Activated CD8-positive, alpha-beta memory T cell treated with anti-CD3 and anti-CD28 coated beads for 1 hour (primary cell): ENCODE measurements around the gene ARR3.
"Not testable (repeated sequence)": the region's sequence is repeated elsewhere in the genome, so short reads cannot be mapped to it uniquely, and the experiment has no call there.

ENCODE experiments used
- DNase-seq, 2 donors: peaks; one replicate each; pipeline ENCODE4 v3.0.0-alpha.2; 2020; ENCODE audit warnings: low read depth in 1 of 2; ENCODE audit errors: extremely low read depth in 1 of 2

Gene ARR3

DNA sequence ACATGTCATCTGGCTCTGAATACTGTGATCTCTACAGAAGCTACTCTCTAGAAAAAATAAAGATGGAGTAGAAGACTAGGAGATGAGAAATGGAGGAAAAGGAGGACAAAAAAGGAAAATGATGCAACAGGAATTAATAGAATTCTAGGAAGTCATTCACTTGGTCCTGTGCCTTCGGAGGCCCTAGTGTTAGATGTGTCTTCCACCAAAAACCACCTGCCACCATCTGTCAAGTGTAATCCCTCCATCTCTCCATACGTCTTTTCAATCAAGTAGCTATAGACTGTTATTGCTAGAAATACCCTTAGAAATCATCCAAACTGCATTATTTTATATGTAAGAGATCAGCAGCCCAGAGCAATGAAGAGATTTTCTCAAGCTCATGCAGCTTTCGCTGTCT lies 10.9 kb downstream of the ARR3 start:
- DNase-seq = no peak

DNA sequence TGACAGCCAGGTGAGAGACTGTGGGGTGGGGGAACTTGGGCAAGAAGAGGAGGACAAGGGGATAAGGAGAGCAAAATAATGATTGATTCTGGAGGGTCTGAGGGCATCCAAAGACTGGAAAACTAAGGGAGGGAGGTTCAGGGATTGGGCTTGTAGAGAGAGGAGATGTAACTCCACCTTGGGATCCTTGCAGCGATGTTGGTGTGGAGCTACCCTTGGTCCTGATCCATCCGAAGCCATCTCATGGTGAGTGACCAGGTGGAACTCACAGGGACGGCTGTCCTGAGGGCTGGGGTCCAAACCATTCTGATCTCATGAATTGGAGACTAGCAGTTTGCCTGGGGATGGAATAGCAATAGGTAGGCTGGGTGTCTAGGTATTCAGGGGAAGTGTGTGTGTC lies 12.4 kb downstream of the ARR3 start:
- no peak for DNase-seq

DNA sequence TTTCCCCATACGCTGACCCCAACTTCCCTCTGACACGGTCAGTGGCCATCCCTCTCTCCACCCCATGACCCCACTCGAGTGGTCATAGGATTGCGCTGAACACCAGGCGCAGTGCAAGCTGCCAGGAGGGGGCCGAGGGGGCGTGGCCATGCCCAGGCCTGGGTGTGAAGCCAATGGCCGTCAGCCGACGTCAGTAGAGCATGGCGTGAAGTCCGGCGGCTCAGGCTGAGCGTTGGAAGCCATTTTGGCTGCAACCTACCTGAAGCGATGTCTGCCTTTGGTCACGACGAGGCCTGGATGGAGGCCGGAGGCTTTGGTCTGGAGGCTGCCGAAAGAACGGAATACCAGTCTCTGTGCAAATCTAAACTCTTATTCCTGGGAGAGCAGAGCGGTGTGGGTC lies 13.8 kb downstream of the ARR3 start, which contains the start of gene RAB41:
Gene RAB41 (plus strand): TSS at position 222 of the 400 bp plus-strand sequence. CDS start 46 bp downstream, at position 268.
- DNase-seq = no peak

DNA sequence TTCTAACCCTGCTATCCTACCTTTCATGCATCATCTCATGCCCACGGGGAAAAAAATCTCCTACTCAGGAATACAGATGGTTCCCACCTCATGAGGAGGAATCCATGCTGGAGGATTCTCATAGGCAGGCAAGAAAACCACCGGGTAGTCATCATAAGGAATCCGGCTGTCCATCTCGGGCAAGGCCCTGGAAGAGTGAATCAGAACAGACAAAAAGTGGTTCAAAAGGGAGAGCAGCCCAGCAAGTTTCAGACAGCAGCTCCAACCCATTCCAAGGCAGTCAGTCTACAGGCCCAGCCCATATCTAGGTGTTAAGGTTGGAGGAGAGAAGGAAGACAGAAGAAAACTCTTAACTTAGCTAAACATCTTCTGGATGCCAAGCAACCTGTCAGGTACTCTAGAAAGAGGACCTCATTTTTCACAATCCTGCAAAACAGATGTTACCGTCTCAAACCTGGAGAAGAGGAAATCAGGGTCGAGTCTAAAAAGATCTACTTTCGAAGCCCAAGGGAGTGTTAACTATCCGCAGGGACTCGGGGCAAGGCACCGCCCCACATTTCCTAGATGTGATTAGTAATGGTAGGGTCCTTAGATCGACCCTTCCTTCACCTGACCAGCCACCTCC lies 21.1 kb downstream of the ARR3 start:
- no peak for DNase-seq

DNA sequence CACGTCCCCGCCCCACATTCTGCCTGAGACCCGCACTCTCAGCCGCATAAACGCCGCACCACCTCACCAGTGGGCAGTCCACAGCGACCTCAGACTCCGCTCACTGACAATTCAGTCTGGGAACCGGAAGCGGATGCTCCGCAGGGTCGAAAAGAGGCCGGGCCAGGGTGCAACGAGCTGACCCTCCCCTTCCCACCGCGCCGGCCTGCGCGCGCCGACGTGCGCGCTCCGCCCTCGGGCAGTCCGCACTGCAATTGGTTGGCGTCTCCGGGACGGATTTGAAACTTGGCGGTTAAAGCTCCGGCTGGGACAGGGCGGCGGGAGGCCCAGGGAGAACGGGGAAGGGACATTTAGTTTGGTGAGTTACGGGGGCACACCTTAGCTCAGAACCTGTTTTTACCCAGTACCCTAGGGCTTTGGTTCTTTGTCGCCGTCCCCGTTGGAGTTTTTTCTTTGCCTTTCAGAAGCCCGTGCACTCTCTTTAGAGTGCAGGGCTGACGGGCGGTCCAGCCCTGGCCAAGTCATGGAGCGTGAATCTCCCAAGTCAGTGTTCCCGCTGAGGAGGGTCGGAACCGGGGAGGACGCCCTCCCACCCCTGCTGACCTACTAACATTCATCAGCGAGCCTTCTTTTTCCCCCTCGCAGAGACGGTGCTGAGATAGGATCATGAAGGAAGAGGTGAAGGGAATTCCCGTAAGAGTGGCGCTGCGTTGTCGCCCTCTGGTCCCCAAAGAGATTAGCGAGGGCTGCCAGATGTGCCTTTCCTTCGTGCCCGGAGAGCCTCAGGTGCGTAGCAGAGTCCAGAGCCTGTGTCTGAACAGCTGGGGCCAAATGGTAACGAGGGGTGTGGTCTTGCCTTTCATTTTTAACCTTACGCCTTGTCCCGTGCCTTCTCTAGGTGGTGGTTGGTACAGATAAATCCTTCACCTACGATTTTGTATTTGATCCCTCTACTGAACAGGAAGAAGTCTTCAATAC lies 21.9 kb downstream of the ARR3 start, which contains the start of the genes KIF4A and PDZD11:
Gene KIF4A (plus strand): TSS at position 312 of the 978 bp plus-strand sequence. CDS start 355 bp downstream, at position 667.
Gene PDZD11 (minus strand): TSS at position 135 of the 978 bp plus-strand sequence. CDS start 586 bp downstream, outside the sequence.
- DNase-seq = peak; percentile 8 to 55

DNA sequence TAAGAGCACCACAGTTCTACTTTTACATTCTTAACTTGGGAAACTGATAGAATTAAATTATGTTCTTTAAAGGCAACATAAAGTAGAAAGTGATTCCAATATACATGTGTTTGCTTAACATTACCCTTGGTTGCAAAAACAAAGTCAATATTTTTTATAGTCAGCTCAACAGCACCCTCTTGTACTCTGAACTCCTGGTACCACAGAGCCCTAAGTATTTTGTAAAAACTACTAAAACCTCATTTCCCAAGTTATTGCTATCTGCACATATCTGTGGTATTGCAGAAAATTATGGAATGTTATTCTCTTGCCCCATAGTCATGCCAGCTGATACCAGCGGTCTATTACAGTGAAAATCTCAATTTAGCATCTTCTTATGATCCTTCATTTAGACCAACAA lies 24.7 kb downstream of the ARR3 start:
- no peak for DNase-seq

DNA sequence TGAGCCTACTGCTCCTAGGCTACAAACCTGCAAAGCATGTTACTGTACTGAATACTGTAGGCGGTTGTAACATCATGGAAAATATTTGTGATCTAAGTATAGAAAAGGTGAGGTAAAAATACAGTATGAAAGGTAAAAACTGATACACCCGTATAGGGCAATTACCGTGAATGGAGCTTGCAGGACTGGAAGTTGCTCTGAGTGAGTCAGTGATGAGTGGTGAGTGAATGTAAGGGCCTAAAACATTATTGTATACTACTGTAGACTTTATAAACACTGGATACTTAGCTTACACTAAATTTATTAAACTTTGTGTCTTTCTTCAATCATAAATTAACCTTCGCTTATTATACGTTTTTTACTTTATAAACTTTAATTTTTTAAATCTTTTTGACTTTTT lies 25.5 kb downstream of the ARR3 start:
- no peak for DNase-seq

DNA sequence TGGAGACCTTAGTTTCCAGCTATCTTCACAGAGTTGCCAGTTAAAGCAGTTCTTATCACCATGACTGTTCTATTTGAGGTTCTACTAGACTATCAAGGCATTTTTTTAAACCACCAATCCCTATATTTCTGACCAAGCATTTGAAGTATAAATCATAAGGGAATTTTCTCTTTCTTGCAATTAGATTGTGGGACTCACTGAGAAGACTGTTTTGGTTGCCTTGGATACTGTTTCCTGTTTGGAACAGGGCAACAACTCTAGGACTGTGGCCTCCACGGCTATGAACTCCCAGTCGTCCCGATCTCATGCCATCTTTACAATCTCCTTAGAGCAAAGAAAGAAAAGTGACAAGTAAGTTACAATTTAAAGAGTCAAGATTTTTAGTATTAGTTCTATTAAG lies 33.6 kb downstream of the ARR3 start:
- no peak for DNase-seq

DNA sequence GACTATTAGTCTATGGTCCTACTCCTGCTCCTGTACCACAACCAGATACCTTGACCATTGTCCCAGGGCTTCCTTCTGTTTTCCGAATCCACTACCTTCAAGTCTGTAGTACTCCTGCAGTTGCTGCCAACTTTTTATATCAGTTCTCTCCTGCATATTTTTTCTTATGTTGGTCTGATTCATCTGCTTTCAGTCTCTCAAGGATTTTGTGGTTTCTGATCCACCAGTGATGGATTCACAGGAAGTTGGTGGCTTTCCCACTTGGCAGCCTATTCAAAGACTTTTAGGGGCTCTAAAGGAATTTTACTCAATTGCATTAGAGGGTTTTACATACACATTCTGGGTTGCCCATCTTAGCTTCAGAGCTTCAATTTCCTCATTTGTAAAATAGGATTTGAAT lies 45.4 kb downstream of the ARR3 start:
- no peak for DNase-seq

DNA sequence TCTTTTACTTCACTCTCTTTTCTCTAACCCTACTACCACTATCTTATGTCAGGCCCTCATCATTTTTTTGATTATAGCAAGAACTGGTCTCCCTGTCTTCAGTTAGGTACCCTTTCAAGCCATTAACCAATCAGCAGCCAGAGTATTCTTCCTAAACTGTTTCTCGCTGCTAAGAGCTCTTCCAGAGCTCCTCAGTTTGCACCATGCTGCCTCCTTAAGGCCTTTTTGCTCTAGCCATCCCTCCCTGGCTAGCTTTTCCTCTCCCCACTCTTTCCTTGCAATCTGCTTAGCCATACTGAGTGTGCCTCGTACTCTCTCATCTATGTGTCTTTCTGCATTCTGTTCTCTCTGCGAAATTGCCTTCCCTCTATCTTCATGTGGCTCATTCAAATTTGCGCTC lies 54.6 kb downstream of the ARR3 start:
- DNase-seq = no peak

DNA sequence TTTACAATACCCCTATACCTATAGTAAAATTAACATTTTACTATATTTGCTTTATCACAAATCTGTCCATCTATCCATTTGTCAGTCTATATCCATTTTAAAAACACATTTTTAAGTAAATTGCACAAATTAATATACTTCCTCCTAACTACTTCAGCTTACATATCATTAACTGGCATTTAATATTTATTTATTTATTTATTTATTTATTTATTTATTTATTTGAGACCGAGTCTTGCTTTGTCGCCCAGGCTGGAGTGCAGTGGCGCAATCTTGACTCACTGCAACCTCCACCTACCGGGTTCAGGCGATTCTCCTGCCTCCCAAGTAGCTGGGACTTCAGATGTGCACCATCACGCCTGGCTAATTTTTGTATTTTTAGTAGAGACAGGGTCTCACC lies 55.5 kb downstream of the ARR3 start:
- DNase-seq = not testable (repeated sequence)

DNA sequence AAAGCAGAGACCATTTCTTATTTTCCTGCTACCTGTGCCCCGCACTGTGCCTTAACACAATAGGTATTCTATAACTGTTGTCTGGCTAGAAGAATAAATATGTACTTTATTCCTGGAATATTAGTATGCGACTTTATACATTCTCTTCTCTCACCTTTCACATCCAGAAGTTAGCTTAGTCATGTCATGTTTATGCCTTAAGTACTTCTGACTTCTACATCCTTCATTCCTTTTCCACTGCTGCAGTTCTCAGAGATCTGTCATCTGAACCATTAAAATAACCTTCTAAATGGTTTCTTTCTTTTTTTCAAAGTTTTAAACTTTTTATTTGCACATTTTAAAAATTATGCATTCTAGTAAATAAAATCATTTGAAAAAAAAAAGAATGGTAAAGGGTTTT lies 56.2 kb downstream of the ARR3 start:
- DNase-seq = no peak

DNA sequence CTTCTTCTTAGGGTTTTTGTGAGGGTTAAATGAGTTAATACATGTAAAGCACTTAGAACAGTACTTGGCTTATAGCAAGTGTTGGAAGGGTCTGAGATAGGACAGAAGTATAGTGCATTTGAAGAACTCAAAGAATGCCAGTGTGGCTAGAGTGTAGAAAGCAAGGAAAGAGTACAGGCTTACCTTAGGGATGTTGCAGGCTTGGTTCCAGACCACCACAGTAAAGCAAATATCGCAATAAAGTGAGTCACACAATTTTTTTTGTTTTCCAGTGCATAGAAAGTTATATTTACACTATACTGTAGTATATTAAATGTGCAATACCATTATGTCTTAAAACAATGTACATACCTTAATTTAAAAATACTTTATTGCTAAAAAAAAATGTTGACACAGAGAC lies 63.0 kb downstream of the ARR3 start:
- DNase-seq = no peak
